MM.1S (cell line): ENCODE measurements around the gene ZNF835.

Experiments
- EZH2 ChIP-seq: fragments of 300-600 bp; sonication (generic); optimal IDR thresholded peaks from 2 replicates; pipeline ENCODE3; 2017; ENCODE audit warnings: low read depth, mild to moderate bottlenecking, antibody characterized with exemption, low read length, mixed read lengths
- TF ChIP-seq, protein P1 (sequence below): fragments of 300-600 bp; sonication (generic); IDR thresholded peaks from 2 replicates; pipeline ENCODE4 v1.5.1; 2016; ENCODE audit warnings: antibody characterized with exemption, low read length, mixed read lengths

DNA sequence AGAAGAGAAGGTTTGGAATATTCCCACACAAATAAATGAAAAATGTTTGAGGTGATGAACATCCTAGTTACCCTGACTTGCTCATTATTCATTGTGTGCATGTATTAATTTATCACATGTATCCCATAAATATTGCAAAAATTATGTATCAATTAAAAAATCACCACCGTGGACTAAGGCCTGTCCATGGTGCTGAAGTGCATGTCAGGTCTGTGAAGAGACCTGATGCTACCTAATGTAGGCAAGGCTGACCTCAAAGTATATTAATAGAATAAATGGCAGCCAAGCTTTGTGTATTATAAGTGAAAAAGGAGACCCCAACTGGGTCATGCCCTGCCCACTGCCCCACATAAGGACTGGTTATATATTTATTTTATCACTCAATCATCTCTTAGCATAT is 34.4 kb upstream of the ZNF835 start:
- TF ChIP-seq, protein P1, sequence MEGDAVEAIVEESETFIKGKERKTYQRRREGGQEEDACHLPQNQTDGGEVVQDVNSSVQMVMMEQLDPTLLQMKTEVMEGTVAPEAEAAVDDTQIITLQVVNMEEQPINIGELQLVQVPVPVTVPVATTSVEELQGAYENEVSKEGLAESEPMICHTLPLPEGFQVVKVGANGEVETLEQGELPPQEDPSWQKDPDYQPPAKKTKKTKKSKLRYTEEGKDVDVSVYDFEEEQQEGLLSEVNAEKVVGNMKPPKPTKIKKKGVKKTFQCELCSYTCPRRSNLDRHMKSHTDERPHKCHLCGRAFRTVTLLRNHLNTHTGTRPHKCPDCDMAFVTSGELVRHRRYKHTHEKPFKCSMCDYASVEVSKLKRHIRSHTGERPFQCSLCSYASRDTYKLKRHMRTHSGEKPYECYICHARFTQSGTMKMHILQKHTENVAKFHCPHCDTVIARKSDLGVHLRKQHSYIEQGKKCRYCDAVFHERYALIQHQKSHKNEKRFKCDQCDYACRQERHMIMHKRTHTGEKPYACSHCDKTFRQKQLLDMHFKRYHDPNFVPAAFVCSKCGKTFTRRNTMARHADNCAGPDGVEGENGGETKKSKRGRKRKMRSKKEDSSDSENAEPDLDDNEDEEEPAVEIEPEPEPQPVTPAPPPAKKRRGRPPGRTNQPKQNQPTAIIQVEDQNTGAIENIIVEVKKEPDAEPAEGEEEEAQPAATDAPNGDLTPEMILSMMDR = no peak
- no peak for TF ChIP-seq EZH2
